GM12872 (cell line): ENCODE data around the gene STK32B.

Experiments used
- TF ChIP-seq, protein P1 (sequence below): IDR thresholded peaks from 3 replicates; pipeline ENCODE4 v1.5.1; 2011; ENCODE audit warnings: low read depth, mild to moderate bottlenecking, low read length, moderate library complexity; ENCODE audit not compliant: insufficient read depth

The STK32B gene

DNA sequence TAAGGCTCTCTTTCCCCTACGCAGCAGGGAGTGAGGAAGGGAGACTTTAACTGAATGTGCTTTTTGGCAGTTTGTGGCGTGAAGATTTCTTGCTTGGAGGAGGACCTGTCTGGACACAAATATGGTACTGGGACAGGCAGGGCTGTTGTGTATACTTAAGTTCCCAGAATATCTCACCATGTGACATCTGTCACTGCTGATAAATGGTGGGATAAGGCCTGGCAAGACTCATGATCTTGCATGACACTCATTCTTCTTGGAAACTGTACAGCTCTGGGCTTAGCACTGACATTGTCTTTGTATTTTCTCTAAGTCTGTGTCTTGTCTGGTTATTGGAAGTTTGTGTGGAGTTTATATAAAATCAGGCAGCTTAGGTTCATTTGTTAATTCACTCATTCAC lies 93.1 kb downstream of the STK32B start:
- TF ChIP-seq, protein P1, sequence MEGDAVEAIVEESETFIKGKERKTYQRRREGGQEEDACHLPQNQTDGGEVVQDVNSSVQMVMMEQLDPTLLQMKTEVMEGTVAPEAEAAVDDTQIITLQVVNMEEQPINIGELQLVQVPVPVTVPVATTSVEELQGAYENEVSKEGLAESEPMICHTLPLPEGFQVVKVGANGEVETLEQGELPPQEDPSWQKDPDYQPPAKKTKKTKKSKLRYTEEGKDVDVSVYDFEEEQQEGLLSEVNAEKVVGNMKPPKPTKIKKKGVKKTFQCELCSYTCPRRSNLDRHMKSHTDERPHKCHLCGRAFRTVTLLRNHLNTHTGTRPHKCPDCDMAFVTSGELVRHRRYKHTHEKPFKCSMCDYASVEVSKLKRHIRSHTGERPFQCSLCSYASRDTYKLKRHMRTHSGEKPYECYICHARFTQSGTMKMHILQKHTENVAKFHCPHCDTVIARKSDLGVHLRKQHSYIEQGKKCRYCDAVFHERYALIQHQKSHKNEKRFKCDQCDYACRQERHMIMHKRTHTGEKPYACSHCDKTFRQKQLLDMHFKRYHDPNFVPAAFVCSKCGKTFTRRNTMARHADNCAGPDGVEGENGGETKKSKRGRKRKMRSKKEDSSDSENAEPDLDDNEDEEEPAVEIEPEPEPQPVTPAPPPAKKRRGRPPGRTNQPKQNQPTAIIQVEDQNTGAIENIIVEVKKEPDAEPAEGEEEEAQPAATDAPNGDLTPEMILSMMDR: no peak

DNA sequence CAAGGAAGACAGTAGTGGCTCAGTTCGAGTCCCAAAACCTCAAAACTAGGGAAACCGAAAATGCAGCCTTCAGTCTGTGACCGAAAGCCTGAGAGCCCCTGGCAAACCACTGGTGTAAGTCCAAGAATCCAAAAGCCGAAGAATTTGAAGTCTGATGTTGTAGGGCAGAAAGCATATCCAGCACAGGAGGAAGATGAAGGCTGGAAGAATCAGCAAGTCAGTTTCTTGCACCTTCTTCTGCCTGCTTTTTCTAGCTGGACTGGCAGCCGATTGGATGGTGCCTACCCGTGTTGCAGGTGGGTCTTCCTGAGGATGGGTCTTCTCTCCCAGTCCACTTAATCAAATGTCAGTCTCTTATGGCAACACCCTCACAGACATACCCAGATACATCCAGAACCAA lies 95.0 kb downstream of the STK32B start:
- TF ChIP-seq, protein P1: no peak

DNA sequence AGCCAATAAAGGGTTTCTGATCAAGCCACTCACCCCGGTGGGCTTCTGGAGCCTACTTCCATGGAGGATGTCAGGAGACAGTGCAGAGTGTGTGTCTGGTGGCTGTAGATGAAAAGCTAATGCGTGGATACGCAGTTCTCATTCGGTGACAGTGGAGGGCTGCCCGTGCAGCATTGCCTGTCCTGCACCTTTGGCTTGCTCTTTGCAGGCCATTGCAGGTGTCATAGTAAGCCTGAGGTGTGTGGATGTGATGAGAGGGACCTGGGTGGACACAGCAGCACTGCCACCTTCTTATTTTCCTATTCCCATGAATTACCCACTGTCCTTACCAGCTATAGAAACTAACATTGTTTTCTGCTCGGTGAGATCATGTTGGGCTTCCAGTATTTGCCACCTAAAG lies 101.2 kb downstream of the STK32B start:
- TF ChIP-seq, protein P1: no peak

DNA sequence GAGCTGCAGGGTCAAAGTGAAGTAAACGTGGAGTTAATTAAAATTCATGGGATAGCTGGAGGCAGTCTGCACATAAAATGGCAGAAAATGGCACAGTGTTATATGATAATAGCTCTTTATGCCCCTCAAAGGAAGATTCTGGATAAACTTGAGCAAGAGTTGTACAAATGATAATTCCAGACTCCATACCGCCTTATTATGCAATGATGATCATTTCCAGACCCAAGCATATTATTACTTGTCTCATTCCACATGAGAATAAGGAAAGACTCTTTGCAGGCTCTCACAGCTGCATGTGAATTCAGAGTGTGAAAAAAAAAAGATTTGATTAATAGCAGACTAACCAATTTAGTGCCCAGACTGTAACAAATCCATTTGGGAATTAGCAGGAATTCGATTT lies 105.4 kb downstream of the STK32B start:
- TF ChIP-seq, protein P1: no peak

DNA sequence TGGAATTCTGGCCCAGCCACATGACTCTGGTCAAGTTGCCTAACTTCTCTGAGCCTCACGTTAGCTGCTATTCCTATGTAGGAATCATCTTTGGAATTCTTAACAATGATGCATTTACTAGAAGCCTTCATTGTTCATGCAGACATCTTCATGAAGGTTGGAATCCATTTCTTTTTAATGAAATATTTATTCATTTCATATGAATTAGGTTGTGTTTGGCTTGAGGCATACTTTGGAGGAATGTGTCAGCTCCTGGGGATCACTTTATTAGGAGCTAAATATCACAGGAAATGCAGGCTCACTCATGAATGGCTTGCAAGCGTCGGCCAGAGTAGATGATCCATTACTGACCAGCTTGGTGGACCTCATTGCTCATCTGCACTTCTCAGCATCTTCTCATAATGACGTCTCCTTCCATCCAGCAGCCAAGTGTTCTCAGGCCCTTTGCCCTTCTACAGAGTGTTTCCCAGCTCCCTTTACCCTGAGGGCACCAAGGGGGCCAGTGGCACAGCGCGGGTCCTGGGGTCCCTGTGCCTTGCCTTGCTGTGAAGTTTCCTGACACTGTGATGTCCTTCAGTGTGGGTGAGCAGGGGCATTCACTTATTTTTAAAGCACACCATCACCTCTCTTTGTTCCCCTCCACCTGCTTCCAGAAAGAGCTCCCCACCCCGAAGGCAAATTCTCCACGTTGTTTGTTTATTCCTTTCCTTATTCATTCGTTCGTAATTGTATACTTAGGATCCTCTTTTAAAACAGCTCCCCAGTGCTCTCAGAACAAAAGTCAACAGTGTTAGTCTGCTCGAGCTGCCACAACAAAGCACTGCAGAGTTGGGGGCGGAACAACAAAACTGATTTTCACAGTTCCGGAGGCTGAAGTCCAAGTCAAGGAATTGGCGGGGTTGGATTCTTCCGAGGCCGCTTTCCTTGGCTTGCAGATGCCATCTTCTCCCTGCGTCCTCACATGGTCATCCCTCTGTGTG lies 106.8 kb downstream of the STK32B start:
- TF ChIP-seq, protein P1: no peak

DNA sequence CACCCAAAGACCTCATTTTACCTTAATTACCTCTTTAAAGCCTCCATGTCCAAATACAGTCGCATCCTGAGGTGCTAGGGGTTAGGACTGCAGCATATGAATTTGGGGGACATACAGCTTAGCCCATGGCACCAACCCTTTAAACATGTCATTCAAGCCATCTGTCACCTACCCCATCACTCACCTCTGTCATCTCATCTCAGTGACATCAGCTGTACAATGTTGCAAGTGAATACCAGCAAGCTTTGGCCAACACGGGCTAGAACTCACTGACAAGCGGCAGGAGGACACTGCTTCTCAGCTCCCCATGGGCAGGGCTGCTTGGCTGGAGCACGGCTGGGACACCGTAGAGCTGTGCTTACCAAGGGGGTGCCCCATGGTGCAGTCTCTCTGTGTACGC lies 107.5 kb downstream of the STK32B start:
- TF ChIP-seq, protein P1: no peak

DNA sequence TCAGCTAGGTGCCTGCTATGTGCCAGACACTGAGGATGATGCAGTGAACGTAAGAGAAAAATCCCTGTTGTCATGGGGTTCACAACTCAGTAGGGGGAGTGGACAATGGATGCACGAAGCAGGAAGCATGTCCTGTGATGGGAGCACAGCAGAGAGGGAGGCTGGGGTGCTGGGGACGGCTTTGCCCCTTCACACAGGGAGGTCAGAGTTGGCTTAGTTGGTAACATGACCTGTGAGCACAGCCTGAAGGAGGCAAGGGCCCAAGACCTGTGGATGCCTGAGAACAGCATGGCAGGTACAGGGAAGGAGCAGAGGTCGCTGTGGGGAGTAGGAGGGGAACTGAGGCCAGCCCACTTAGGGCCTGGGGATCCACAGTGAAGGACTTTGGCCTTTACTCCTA lies 109.4 kb downstream of the STK32B start:
- TF ChIP-seq, protein P1: no peak
